GM18517 (cell line): ENCODE results near the gene AP2B1.
"Not testable (repeated sequence)": the region's sequence is repeated elsewhere in the genome, so short reads cannot be mapped to it uniquely, and the experiment has no call there.

Experiments used
- ATAC-seq: cut with Tn5 transposase; IDR thresholded peaks from one replicate; pipeline ENCODE4 v1.9.1; 2021; ENCODE audit warnings: mild to moderate bottlenecking, moderate library complexity; ENCODE audit not compliant: unreplicated experiment

Gene AP2B1

DNA sequence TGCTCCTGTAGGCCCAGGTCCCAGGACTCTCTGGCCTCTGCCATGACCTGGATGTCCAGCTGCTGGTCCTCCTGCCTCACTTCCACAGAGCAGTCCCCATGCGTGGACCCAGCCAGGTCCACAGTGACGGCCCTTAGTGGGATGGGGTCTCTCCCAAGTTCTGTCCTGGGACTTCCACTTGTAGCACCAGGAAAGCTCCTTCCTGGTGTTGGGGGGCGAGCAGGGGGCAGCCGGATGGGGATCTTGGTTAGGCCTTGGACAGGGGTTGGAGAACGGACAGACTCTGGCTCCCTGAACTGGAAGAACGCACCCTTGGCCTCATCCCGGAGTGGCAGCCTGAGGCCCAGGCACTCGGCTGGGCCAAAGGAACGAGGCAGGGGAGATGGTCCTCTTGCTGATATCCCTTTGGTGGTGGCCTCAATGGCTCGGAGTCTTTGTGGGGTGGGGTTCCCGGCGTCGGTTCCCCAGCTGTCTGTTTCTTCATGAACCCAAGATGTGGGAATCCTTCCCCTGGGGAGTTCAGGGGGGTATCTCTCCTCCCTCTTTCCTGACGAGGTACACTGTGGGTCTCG, 158.7 kb downstream of the AP2B1 start:
- ATAC-seq: no peak

DNA sequence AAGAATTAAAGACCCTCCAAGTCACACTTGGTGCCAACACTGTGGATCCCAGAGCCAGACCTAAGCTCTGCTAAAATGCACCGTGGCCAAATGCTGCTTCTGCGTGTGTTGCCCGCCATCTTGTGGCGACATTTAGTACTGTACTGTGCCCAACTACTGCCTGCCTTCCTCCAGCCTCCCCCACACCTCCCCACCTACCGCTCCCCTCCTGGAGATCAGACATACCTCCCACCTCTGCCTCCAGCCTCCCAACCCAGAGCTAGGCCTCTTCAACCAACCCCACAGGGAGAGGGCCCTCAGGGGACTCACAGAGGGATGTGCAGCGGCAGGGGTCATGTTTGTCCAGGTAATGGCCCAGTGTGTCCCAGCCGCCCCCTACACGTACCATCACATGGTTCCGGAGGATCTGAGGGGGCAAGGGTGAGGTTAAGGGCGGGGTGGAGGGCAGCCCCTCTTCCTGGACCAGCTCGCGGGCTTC, 160.5 kb downstream of the AP2B1 start:
- ATAC-seq: no peak

GRCh38 chr17:35748341-35748841, 161.3 kb downstream of the AP2B1 start:
- ATAC-seq: no peak

DNA sequence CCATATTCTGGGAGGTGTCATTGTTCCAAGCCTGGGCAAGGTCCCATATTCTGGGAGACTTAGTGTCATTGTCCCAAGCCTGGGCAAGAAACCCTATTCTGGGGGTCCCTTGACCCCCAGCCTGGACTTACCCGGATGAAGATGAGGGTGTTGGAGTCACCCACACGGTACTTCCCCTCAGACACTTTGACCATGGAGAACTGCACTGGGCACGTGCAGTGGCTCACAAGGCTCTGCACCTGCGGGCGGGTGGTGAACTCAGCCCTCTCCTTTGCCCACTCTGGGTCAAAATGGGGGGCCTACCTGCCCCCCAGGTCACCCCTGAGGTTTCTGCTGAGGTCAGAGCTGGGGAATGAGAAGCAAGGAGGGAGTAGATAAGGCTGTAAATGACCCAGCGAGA, 161.9 kb downstream of the AP2B1 start:
- ATAC-seq: no peak

DNA sequence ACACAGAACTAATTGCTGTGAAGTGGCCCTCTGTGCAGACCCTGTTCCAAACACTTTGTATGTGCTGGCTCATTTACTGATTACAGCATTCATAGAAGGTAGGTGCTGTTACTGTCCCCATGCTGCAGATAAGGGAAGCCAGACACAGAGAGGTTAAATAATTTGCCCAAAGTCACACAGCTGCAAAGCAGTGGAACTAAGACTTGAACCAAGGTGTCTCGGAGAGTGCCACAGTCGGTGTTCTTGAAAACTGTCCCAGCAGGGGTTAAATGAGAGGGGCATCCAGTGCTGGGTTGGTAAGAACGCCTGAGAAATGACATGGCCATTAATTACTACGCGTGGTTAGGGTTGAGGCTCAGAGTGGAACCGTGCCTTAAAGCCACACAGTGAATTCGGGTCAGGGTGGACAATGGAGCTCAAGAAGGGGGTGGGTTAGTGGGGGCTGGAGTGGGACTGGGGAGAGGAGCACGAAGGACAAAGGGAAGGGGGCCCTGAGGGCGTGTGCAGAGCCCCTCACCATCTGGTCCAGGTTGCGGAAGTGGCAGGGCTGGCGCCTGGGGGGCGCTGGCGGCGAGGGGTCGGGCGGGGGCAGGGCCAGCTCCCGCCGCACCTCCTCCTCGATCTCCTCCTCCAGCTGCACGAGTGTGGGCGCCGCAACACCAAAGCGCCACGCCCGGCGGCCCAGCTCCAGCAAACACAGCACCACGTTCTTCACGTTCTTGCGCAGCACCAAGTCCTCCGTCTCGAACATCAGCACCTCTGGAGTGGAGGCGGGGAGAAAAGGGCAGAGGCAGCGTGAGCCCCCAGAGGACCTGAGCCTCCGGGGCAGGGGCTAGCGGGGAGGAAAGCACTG, 162.7 kb downstream of the AP2B1 start:
- ATAC-seq: no peak

DNA sequence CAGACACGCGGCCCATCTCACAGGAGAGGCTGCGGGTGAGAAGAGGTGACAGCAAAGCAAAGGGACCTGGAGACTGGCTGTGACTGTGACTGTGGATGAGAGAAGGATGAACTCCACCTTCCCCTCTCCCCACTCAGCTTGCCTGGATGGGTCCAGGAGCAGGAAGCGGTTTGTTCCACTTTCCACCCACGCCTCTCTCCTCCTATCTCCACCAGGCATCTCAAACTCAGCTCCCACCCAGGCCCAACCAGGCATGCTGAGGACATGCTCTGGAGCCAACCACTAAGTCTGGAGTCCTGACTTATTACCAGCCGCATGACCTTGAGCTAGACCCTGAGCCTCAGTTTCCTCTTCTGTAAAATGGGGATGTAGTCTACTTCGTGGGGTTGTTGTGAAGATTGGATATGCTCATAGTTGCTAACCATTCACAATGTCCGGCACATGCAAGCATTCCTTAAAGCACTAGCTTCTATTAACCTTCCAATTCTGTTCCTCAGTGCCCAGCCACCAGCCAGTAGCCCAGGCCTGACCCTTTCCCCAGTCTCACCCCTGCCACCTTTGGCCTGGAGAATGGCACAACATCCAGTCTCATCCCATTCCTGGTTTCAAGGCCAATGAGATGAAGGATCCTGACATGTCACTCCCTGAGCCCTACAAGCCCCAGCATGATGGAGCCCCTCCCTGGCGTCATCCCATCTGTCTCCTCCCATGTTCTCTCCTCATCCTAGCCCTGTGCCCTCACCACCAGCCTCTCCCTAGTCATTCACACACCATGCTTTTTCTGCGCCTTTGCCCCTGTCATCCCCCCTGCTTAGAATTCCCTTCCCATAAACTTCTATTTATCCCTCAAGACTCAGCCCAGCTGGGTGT, 163.6 kb downstream of the AP2B1 start:
- no peak for ATAC-seq

DNA sequence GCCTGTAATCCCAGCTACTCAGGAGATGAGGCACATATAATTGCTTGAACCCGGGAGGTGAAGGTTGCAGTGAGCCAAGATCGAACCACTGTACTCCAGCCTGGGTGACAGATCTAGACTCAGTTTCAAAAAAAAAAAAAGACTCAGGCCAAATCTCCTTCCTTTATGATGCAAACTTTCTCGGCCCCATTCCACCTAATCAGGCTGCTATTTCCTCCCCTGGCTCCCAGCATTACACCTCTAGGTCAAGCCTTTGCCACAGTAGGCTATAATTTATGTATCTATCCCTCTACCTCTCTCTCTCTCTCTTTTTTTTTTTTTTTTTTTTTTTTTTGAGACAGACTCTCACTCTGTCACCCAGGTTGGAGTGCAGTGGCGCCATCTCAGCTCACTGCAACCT, 164.4 kb downstream of the AP2B1 start:
- ATAC-seq: not testable (repeated sequence)

GRCh38 chr17:35752471-35752870, 165.3 kb downstream of the AP2B1 start:
- ATAC-seq: no peak

DNA sequence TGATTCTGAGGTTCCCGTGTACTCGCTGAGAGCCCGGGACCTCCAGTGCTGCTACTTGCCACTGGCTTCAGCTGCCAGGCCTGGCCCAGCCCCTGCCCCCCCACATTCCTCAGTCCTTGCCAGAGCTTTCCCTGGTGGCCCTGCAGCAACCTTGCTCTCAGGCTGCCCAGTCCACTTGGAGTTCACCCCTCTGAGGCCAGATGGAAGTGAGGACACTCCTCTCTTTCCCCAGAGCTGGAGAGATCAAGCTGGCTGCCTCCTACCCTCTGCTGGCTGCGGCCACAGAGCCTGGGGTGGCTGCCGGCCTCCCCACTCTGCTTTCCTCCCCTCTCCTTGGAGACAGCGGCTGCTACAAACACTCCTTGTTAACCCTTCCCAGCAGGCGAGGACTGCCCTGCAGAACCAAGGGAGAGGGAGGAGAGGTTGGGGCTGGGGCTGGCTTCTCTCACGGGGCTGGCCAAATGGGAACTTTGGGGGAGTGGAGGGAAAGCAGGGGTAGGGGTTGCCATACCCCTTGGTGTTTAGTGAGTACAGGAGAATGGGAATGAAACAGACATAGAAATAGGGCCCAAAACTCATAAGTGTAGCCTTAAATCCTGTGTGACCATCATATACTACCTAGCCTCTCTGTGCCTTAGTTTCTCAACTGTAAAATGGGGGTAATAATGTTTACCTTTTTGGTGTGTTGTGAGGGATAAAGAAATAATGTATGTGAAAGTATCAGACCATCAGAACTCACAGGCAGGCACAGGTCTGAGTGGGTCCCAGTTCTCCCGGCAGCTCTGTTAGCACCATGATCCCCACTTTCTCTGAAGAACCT, 166.0 kb downstream of the AP2B1 start, which contains the start of gene GAS2L2:
Gene GAS2L2, minus strand, starts transcription at position 295 of the 820 bp plus-strand sequence. CDS start 389 bp downstream, outside the sequence.
- no peak for ATAC-seq

GRCh38 chr17:35757243-35757642, 170.1 kb downstream of the AP2B1 start:
- no peak for ATAC-seq

- ATAC-seq: no peak
These were observed 173.5 kb downstream of the AP2B1 start, which contains the start of gene C17orf50 for GRCh38 chr17:35760587-35760986. TSS of gene C17orf50 (plus strand) at chr17:35760887. CDS start at chr17:35760942, 55 bp downstream.

- no peak for ATAC-seq
These were observed 174.5 kb downstream of the AP2B1 start for GRCh38 chr17:35761601-35762000.

- peak; percentile 17 for ATAC-seq
These were observed 176.6 kb downstream of the AP2B1 start for GRCh38 chr17:35763767-35764122.

DNA sequence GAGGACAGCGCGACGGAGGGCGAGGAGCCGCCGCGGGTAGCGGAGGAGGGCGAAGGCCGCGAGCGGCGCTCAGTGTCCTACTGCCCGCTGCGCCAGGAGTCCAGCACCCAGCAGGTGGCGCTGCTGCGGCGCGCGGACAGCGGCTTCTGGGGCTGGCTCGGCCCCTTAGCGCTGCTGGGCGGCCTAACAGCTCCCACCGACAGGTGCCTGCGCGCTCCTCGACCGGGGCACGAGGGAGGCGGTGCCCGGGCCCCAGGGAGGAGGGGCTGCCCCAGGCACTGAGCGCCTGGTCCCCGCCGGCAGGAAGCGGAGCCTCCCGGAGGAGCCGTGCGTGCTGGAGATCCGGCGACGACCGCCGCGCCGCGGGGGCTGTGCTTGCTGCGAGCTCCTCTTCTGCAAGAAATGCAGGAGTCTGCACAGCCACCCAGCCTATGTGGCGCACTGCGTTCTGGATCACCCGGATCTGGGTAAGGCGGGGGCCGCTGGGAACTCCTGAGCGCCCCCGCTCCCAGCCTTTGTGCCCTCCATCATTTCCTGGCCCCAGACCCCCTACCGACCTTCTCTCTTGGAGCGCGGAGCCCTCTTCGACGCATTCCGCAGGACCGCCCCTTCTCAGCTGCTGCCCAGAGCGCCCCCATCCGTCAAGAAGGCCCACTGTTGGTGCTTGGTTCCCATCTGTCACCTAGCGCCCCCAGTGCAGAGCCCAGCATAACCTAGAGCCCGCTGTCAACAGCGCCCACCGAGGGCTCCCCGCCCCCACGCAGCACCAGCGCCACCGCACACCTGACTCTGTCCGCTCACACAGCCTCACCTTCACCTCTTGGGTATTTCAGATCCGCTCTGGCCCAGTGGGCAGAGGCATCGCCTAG, 177.2 kb downstream of the AP2B1 start:
- ATAC-seq: peak; percentile 73

GRCh38 chr17:35765086-35765710, 178.1 kb downstream of the AP2B1 start:
- ATAC-seq: no peak

DNA sequence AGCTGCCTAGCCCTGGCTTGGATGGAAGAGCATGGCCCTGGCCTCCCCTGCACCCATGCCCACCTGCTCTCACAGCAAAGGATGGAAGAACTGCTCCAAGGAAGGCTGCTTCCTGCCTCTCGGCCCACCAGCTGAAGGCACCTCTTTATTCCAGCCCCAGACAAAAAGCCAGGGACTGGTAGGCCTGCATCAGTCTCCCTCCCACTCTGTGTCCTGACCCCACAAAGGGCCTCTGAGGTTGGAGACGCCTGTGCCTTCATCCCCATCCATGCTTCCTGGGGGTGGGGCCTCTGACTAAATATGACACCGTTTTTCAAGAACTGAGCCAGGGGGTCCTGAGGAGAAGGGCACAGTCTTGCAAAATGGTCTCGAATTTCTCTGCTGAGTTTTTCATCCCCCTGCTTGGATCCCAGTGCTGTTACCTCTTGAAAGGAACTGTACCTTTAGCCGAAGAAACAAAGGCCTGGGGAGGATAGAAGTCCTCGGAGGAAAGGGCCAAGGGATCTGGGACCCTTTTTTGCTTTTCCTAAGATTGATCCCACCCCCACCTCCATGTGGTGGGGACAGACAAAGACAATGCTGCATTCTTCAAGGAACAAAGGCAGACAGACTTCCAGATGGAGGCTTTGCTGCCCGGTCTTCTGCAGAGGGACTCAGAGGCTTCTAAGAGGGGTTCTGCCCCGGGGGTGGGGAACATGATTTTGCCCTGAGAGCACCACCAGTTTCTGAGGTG, 178.8 kb downstream of the AP2B1 start:
- no peak for ATAC-seq

DNA sequence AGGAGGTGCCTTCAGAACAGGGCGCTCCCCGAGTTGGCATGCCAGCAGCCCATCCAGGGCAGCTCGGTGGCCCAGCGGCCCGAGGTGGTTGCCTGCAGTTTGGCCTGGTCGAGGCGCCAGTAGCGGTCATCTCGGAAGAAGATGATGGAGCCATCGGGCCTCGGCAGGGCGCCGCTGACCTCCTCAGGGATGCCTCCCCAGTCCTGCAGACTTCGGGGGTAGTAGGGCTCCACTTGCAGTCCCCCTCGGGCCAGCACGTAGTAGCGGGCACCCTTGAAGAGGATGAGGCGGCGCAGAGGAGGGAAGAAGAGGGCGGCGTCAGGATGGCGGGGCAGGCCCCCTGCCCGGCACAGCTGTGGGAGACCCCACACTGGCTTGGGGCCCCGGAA, 179.4 kb downstream of the AP2B1 start:
- ATAC-seq: no peak

DNA sequence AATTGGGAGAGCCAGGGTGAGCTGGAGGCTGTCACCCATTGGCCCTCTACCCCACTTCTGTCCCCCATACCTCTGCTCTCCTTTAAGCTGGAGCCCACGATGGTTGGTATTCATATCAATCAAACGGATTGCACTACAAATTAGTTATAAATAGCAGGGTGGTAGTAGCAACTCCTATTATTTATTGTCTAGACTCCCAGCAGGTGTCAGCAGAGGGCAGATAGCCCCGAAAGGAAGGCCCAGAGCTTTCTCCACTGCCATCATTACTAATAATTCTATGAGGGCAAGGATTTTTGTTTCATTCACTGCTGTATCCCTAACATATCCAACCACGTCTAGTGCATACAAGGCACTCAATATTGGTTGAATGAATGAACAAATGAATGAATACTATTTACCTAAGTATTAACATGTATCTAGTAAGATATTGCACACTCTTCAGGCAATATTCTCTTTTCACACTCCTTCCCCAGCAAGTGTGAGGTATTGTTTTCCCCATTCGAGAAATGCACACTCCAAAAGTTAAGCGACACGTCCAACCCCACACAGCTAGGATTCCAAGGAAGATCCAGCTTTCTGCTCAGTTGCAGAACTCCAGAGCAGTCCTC, 179.9 kb downstream of the AP2B1 start:
- ATAC-seq: no peak
